ENCODE data around the gene EPRS1. TPM values are rescaled to one million over a fixed set of nuclear protein-coding genes. Genes with fewer than 3 reads are reported as not detected.

The EPRS1 gene
- total and polyA plus RNA-seq, 9 of the 15 experiments (the other 6 are each of a cell fraction or from before 2014, with no cell fraction given), result 129 to 291 (median 248) TPM

DNA sequence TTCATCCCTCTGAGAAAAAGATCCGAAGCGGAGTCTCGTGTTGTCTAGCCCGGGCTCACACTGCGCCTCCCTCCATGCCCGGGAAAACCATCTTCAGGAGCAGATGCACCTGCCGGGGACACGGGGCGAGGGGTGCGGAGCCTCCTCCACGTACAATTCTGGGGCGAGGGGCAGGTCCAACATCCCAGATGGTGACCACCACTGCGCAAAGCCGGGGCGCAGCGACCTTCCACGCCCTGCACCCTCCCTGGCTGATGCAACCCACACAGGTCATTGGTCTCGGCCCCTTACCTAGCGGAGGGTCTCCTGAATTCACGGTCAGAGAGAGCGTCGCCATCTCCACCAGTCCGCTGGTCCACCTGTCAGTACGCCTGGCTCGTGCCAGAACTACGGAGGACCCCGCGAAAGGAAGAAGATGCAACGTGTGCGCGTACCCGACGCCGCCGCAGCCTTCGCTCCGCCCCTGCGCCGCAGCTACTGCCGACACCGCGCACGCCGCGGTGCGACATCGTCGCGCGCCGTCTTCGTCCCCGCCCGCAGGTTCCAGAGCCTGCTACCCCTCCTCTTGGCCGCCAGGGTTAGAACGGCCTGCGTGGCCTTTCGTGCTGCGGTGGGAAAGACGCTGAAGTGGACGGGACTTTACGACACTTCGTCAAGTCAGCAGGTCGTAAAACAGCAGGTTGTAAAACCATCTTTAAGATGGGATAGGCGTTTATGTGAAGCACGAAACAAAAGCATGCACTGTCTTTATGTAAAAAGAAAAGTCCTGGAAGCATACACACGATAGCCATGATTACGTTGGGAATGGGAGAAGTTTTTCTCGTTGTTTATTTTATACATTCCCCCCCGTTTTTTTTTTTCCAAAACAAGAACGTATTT, at the start of gene EPRS1 (continued):
- TF ChIP-seq, protein P1, sequence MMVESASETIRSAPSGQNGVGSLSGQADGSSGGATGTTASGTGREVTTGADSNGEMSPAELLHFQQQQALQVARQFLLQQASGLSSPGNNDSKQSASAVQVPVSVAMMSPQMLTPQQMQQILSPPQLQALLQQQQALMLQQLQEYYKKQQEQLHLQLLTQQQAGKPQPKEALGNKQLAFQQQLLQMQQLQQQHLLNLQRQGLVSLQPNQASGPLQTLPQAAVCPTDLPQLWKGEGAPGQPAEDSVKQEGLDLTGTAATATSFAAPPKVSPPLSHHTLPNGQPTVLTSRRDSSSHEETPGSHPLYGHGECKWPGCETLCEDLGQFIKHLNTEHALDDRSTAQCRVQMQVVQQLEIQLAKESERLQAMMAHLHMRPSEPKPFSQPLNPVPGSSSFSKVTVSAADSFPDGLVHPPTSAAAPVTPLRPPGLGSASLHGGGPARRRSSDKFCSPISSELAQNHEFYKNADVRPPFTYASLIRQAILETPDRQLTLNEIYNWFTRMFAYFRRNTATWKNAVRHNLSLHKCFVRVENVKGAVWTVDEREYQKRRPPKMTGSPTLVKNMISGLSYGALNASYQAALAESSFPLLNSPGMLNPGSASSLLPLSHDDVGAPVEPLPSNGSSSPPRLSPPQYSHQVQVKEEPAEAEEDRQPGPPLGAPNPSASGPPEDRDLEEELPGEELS (CRISPR knock-in tag; IDR thresholded peaks at IDR 0.05; ENCODE audit: borderline replicate concordance), result 0 out of 2 replicates have a peak, but pooled peaks have one; percentile 86
- TF ChIP-seq HIVEP1 (CRISPR knock-in tag; IDR thresholded peaks at IDR 0.05) (no peak), KDM5B (IDR thresholded peaks at IDR 0.05; ENCODE audit: insufficient replicate concordance, low read depth, low read length) (peak; percentile 96), JUNB (CRISPR knock-in tag; conservative IDR thresholded peaks at IDR 0.05) (0 out of 2 replicates have a peak, but pooled peaks have one; percentile 15), POLR2A (conservative IDR thresholded peaks at IDR 0.05) (peak; percentile 89), HMG20B (CRISPR knock-in tag; IDR thresholded peaks at IDR 0.05) (no peak), KLF6 (CRISPR knock-in tag; IDR thresholded peaks at IDR 0.05; ENCODE audit: borderline replicate concordance) (no peak), HDAC6 (IDR thresholded peaks at IDR 0.05; ENCODE audit: low read depth, low read length) (0 out of 2 replicates have a peak, but pooled peaks have one; percentile 3), KAT2B (IDR thresholded peaks at IDR 0.05; ENCODE audit: low read depth, low read length) (no peak), DPF2 (IDR thresholded peaks at IDR 0.05) (peak; percentile 19), ZKSCAN8 (CRISPR knock-in tag; IDR thresholded peaks at IDR 0.05) (no peak), HMGN3 (IDR thresholded peaks at IDR 0.05; ENCODE audit: borderline replicate concordance, extremely low read depth, insufficient read length, low read depth, low read length) (peak; percentile 96), ZNF785 (CRISPR knock-in tag; IDR thresholded peaks at IDR 0.05) (no peak), C11orf30 (IDR thresholded peaks at IDR 0.05; ENCODE audit: low read depth) (peak; percentile 95), ARID2 (IDR thresholded peaks at IDR 0.05) (no peak), MYBL2 (IDR thresholded peaks at IDR 0.05; ENCODE audit: low read depth) (no peak), MYBL2 (CRISPR knock-in tag; IDR thresholded peaks at IDR 0.05; ENCODE audit: borderline replicate concordance) (no peak)
- TF ChIP-seq, protein P2, sequence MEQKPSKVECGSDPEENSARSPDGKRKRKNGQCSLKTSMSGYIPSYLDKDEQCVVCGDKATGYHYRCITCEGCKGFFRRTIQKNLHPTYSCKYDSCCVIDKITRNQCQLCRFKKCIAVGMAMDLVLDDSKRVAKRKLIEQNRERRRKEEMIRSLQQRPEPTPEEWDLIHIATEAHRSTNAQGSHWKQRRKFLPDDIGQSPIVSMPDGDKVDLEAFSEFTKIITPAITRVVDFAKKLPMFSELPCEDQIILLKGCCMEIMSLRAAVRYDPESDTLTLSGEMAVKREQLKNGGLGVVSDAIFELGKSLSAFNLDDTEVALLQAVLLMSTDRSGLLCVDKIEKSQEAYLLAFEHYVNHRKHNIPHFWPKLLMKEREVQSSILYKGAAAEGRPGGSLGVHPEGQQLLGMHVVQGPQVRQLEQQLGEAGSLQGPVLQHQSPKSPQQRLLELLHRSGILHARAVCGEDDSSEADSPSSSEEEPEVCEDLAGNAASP (IDR thresholded peaks at IDR 0.05), result no peak
- TF ChIP-seq, protein P3, sequence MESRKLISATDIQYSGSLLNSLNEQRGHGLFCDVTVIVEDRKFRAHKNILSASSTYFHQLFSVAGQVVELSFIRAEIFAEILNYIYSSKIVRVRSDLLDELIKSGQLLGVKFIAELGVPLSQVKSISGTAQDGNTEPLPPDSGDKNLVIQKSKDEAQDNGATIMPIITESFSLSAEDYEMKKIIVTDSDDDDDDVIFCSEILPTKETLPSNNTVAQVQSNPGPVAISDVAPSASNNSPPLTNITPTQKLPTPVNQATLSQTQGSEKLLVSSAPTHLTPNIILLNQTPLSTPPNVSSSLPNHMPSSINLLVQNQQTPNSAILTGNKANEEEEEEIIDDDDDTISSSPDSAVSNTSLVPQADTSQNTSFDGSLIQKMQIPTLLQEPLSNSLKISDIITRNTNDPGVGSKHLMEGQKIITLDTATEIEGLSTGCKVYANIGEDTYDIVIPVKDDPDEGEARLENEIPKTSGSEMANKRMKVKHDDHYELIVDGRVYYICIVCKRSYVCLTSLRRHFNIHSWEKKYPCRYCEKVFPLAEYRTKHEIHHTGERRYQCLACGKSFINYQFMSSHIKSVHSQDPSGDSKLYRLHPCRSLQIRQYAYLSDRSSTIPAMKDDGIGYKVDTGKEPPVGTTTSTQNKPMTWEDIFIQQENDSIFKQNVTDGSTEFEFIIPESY (CRISPR knock-in tag; IDR thresholded peaks at IDR 0.05), result peak; percentile 76
- TF ChIP-seq, protein P4, sequence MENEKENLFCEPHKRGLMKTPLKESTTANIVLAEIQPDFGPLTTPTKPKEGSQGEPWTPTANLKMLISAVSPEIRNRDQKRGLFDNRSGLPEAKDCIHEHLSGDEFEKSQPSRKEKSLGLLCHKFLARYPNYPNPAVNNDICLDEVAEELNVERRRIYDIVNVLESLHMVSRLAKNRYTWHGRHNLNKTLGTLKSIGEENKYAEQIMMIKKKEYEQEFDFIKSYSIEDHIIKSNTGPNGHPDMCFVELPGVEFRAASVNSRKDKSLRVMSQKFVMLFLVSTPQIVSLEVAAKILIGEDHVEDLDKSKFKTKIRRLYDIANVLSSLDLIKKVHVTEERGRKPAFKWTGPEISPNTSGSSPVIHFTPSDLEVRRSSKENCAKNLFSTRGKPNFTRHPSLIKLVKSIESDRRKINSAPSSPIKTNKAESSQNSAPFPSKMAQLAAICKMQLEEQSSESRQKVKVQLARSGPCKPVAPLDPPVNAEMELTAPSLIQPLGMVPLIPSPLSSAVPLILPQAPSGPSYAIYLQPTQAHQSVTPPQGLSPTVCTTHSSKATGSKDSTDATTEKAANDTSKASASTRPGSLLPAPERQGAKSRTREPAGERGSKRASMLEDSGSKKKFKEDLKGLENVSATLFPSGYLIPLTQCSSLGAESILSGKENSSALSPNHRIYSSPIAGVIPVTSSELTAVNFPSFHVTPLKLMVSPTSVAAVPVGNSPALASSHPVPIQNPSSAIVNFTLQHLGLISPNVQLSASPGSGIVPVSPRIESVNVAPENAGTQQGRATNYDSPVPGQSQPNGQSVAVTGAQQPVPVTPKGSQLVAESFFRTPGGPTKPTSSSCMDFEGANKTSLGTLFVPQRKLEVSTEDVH (IDR thresholded peaks at IDR 0.05; ENCODE audit: low read depth, partially characterized antibody), result peak; percentile 89
